Measurements from ENCODE around the gene LMOD2. TPM values are rescaled to one million over a fixed set of nuclear protein-coding genes. Genes with fewer than 3 reads are reported as not detected.

The LMOD2 gene
- total RNA-seq, 1 experiment from 2014 or later: not detected

GRCh38 chr7:123687727-123688126, 32.1 kb downstream of the LMOD2 start:
- DNase-seq (ENCODE audit: low read depth, low spot score): no peak
- Histone ChIP-seq H3K27ac (ENCODE audit: low read length) (no peak overlapping the region), H3K4me1 (ENCODE audit: control insufficient read depth, insufficient read depth, low read length) (no peaks in the 10 kb centered on the region), H3K9me3 (ENCODE audit: control insufficient read depth, insufficient read depth, low read depth, low read length) (no peaks in the 10 kb centered on the region), H3K4me3 (ENCODE audit: low read depth in 2 of 2, low read length in 2 of 2) (no peak overlapping the region), H3K36me3 (ENCODE audit: control insufficient read depth, insufficient read depth, low read length) (peaks cover 28% of the 10 kb centered on the region), H3K27me3 (ENCODE audit: control insufficient read depth, insufficient read depth, low read length) (no peaks in the 10 kb centered on the region)
- in situ Hi-C loops (cut with HindIII; ENCODE audit: low pct_unique_long_range_greater_than_20kb, low sequenced_read_pairs) (no loop called here), intact Hi-C loops (cut with micrococcal nuclease; ENCODE audit: unreplicated experiment) (no loop called here)
- ChIA-PET CTCF (no interaction called here), POLR2A (no interaction called here)
- no TSS peak for BruUV-seq (replicated peaks)
- no peak for ATAC-seq
- TF ChIP-seq CTCF (IDR thresholded peaks at IDR 0.05): no peak
- no peak for TF ChIP-seq POLR2AphosphoS5 (IDR thresholded peaks at IDR 0.05; ENCODE audit: low read depth, low read length)
- TF ChIP-seq SIN3A (IDR thresholded peaks at IDR 0.05; ENCODE audit: borderline replicate concordance, insufficient read depth, low read depth, low read length): no peak
- TF ChIP-seq TCF7L2 (IDR thresholded peaks at IDR 0.05; ENCODE audit: low read depth, low read length): no peak
- TF ChIP-seq REST (IDR thresholded peaks at IDR 0.05; ENCODE audit: insufficient read depth in 1 of 2, low read depth in 2 of 2, low read length in 1 of 2): no peak

GRCh38 chr7:123689250-123689649, 33.6 kb downstream of the LMOD2 start:
- DNase-seq (ENCODE audit: low read depth, low spot score) (no peak), ATAC-seq (no peak)
- in situ Hi-C loops (cut with HindIII; ENCODE audit: low pct_unique_long_range_greater_than_20kb, low sequenced_read_pairs): no loop called here
- BruUV-seq (replicated peaks): no TSS peak
- ChIA-PET CTCF (no interaction called here), POLR2A (no interaction called here)
- no peaks in the 10 kb centered on the region for H3K9me3 ChIP-seq (ENCODE audit: control insufficient read depth, insufficient read depth, low read depth, low read length)
- peaks cover 27% of the 10 kb centered on the region for H3K36me3 ChIP-seq (ENCODE audit: control insufficient read depth, insufficient read depth, low read length)
- no peak for TF ChIP-seq SIN3A (IDR thresholded peaks at IDR 0.05; ENCODE audit: borderline replicate concordance, insufficient read depth, low read depth, low read length)
- TF ChIP-seq CTCF (IDR thresholded peaks at IDR 0.05): no peak
- TF ChIP-seq POLR2AphosphoS5 (IDR thresholded peaks at IDR 0.05; ENCODE audit: low read depth, low read length): no peak
- TF ChIP-seq TCF7L2 (IDR thresholded peaks at IDR 0.05; ENCODE audit: low read depth, low read length): no peak
- intact Hi-C loops (cut with micrococcal nuclease; ENCODE audit: unreplicated experiment): no loop called here
- H3K27ac ChIP-seq (ENCODE audit: low read length): no peak overlapping the region
- H3K27me3 ChIP-seq (ENCODE audit: control insufficient read depth, insufficient read depth, low read length): no peaks in the 10 kb centered on the region
- H3K4me1 ChIP-seq (ENCODE audit: control insufficient read depth, insufficient read depth, low read length): no peaks in the 10 kb centered on the region
- H3K4me3 ChIP-seq (ENCODE audit: low read depth in 2 of 2, low read length in 2 of 2): no peak overlapping the region

Data from Panc1 (cell line).